Transverse colon (tissue), 4 donors: ENCODE results near the gene MPV17. TPM values are rescaled to one million over a fixed set of nuclear protein-coding genes. Genes with fewer than 3 reads are reported as not detected.

Experiments
- DNase-seq: peaks from one replicate; pipeline ENCODE4 v3.0.0-alpha.2; 2019
- H3K27ac ChIP-seq, 4 donors: fragments of 200-600 bp; sonication (generic); 2 replicates each; pipeline ENCODE4 v1.5.1; 2016 to 2018; ENCODE audit warnings: inconsistent platforms in 4 of 4
- H3K27me3 ChIP-seq: fragments of 200-600 bp; sonication (generic); 2 replicates; pipeline ENCODE4 v1.5.1; 2017; ENCODE audit warnings: inconsistent platforms
- H3K36me3 ChIP-seq, 4 donors: fragments of 200-600 bp; sonication (generic); 2 replicates each; pipeline ENCODE4 v1.5.1; 2017 to 2019; ENCODE audit warnings: inconsistent platforms in 4 of 4
- H3K4me1 ChIP-seq, 4 donors: fragments of 200-600 bp; sonication (generic); 2 replicates each; pipeline ENCODE4 v1.5.1; 2017 to 2020; ENCODE audit warnings: inconsistent platforms in 4 of 4
- H3K4me3 ChIP-seq, 4 donors: fragments of 200-600 bp; sonication (generic); 1 replicate in 1 of 4; 2 replicates in 3 of 4; pipeline versions ENCODE4 v1.5.1 to v1.6.1; 2017 to 2019; ENCODE audit warnings: inconsistent platforms in 4 of 4
- H3K9me3 ChIP-seq, 2 donors: fragments of 200-600 bp; sonication (generic); 2 replicates each; pipeline ENCODE4 v1.5.1; 2017 to 2019; ENCODE audit warnings: inconsistent platforms in 2 of 2
- CTCF ChIP-seq, 5 experiments: fragments of 200-600 bp in 3 of 5; fragments of 450-650 bp in 2 of 5; sonication (generic) in 3 of 5; IDR thresholded peaks; 1 replicate in 2 of 5; 2 replicates in 3 of 5; pipeline ENCODE4 v1.5.1; 2016 to 2017; ENCODE audit warnings: antibody characterized with exemption in 5 of 5, inconsistent platforms in 3 of 5, mild to moderate bottlenecking in 2 of 5, moderate library complexity in 1 of 5
- EP300 ChIP-seq: sonication (generic); formaldehyde crosslinking; IDR thresholded peaks from one replicate; pipeline ENCODE4 v1.6.1; 2017; ENCODE audit warnings: antibody characterized with exemption, low read depth
- POLR2A ChIP-seq: fragments of 450-650 bp; IDR thresholded peaks from one replicate; pipeline ENCODE4 v1.6.1; 2016; ENCODE audit warnings: antibody characterized with exemption, mild to moderate bottlenecking, moderate library complexity
- POLR2AphosphoS5 ChIP-seq, 3 donors: sonication (generic); formaldehyde crosslinking; IDR thresholded peaks; one replicate each; pipeline ENCODE4 v1.6.1; 2016; ENCODE audit warnings: antibody characterized with exemption in 3 of 3
- WGBS, 2 donors: methylation state at CpG; one replicate each; pipeline ENCODE4 v1.1.5; 2018; ENCODE audit warnings: low coverage in 1 of 2; 5-methylcytosine and 5-hydroxymethylcytosine counted together
- in situ Hi-C, 4 donors: fragments of 200-750 bp; cut with MboI; loops; one replicate each; pipeline versions ENCODE4 v1.15.0 to v1.15.1; 2017; ENCODE audit warnings: low sequenced_read_pairs in 3 of 4, low pct_ligation_motif_present in 1 of 4, low pct_unique_long_range_greater_than_20kb in 1 of 4
- intact Hi-C: fragments of 100-400 bp; cut with DNase I; formaldehyde crosslinking; loops from one replicate; pipeline ENCODE4 v1.15.1; 2023; ENCODE audit warnings: low total_unique reads
- total RNA-seq, 4 donors: library from RNA; depleted of rRNA; stranded (reverse); fragments of >200 nt; gene quantifications; one replicate each; pipeline ENCODE4 v1.1.0, GENCODE V29; 2016

Gene MPV17, protein sequence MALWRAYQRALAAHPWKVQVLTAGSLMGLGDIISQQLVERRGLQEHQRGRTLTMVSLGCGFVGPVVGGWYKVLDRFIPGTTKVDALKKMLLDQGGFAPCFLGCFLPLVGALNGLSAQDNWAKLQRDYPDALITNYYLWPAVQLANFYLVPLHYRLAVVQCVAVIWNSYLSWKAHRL
- 10 to 100 TPM; 34.4 to 53.8 (median 38.3) TPM for total RNA-seq

DNA sequence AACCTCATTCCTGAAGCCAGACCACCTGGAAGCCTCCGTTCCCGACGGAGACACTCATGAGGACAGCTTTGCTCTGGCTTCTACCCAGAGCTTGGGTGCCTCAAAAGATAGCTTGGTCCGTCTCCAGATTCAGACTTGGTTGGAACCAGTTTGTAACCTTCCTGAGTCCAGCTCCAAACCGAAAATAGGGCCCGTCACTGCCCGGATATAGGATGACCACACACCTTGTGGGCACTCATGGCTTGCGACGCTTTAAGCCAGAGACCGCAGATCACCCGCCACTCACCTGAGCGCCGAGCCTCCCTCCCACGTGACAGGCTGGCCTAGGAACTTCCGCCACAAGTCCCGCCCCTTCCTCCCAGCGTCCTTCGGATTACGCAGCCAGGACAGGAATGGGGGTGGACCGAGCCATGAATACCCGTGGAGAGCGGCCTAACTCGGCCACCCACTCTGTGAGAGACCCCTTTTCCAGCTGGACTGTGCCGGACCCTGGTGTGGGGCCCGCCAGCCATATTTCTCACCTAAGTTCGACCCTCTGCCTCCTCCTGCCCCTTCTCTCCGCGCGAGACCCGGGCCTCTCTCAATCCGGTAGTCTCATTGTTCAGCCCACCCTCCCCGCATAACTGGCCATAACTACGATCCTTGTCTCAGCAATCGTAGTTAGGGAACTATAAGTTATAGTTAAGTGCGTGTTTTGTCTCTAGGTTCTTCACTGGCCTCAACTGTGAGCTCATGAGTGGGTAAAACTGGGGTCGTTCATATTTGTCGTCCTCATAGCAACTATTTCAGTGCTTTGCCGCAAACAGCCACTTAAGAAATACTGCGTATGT lies at the start of gene MPV17:
TSS of gene MPV17 (minus strand) at position 332 of the 830 bp plus-strand sequence. CDS start 580 bp downstream, outside the sequence.
- TF ChIP-seq CTCF (IDR thresholded peaks at IDR 0.05) (no peak), POLR2AphosphoS5 (IDR thresholded peaks at IDR 0.05) (peak; percentile 79 to 93 (median 93)), POLR2A (peak; percentile 84)
- Histone ChIP-seq H3K4me1 (peaks cover 7 to 22% (median 18%) of the 10 kb centered on the region in 4 donors), H3K27me3 (no peaks in the 10 kb centered on the region), H3K4me3 (peak within 1 kb of the TSS; percentile 71 to 76 (median 73)), H3K36me3 (peaks cover 0 to 16% (median 5%) of the 10 kb centered on the region in 4 donors), H3K9me3 (no peaks in the 10 kb centered on the region), H3K27ac (peak within 1 kb of the TSS; percentile 90 to 94 (median 92))
- in situ Hi-C loops: no loop called here
- WGBS, 2 donors: 0% methylated on average over 3 to 28 of the region's 39 CpGs
- peak; percentile 94 for DNase-seq
- intact Hi-C loops: no loop called here

GRCh38 chr2:27370816-27371620 lies 48.1 kb upstream of the MPV17 start:
- 2% methylated on average over 30 of the region's 46 CpGs; no CpG with 5 or more reads in 1 of the 2 donors for WGBS, 2 donors
- H3K27ac ChIP-seq: peak overlapping the region; percentile 92 to 96 (median 94)
- H3K9me3 ChIP-seq: no peaks in the 10 kb centered on the region
- peak; percentile 54 for DNase-seq
- peaks cover 22 to 37% (median 26%) of the 10 kb centered on the region in 4 donors for H3K4me1 ChIP-seq
- intact Hi-C loops: no loop called here
- H3K36me3 ChIP-seq: peaks cover 0 to 48% (median 24%) of the 10 kb centered on the region in 4 donors
- peak overlapping the region; percentile 82 to 95 (median 92) for H3K4me3 ChIP-seq
- in situ Hi-C loops: no loop called here
- no peaks in the 10 kb centered on the region for H3K27me3 ChIP-seq
- TF ChIP-seq CTCF (IDR thresholded peaks at IDR 0.05) (no peak), EP300 (no peak), POLR2A (peak; percentile 66), POLR2AphosphoS5 (IDR thresholded peaks at IDR 0.05) (peak; percentile 43 to 60 (median 54))

DNA sequence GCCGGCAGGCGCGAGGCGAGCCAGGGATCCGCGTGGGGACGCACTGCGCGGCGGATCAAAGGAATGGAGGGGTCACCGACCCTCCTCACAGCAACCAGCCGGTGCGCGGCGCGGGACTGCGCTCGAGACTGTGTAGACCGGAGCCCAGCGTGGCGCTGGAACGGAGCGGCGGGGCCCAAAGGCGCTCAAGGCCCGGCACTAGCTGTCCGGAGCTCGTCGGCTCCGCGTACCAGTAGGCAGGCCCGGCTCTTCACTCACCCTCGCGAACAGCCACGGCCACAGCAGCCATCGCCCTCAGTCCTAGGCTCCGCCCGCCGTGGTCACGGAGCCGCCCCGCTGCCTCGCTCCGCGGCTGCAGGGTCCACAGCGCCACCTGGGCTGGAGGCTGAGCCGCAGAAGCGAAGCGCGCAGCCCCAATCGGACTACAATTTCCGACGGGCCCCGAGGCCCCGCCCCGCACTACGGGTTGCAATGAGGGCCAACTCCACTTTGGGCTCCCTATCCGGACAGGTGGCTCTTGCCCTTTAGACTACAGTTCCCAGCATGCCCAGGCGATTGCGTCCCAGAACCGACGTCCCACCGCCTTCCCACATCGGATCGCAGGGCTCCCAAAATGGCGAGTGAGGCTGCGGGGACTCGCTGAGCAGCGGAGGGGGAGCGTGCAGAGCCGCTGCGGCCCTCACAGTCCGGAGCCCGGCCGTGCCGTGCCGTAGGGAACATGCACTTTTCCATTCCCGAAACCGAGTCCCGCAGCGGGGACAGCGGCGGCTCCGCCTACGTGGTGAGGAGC lies 47.3 kb upstream of the MPV17 start, which contains the start of the genes EIF2B4 and SNX17:
TSS of gene EIF2B4 (minus strand) at position 313 of the 790 bp plus-strand sequence. CDS start at position 289, 24 bp downstream.
TSS of gene SNX17 (plus strand) at position 591 of the 790 bp plus-strand sequence. CDS start at position 719, 128 bp downstream.
- peaks cover 0 to 48% (median 24%) of the 10 kb centered on the region in 4 donors for H3K36me3 ChIP-seq
- H3K27ac ChIP-seq: peak within 1 kb of the TSS; percentile 92 to 96 (median 94)
- peak; percentile 100 for DNase-seq
- TF ChIP-seq POLR2A: peak; percentile 78
- peak; percentile 90 to 93 (median 92) for TF ChIP-seq POLR2AphosphoS5 (IDR thresholded peaks at IDR 0.05)
- peak; percentile 43 to 80 (median 59) for TF ChIP-seq CTCF (IDR thresholded peaks at IDR 0.05)
- no peak for TF ChIP-seq EP300
- H3K27me3 ChIP-seq: no peaks in the 10 kb centered on the region
- WGBS, 2 donors: 0% methylated on average over 41 of the region's 85 CpGs; no CpG with 5 or more reads in 1 of the 2 donors
- no peaks in the 10 kb centered on the region for H3K9me3 ChIP-seq
- intact Hi-C loops (no loop called here), in situ Hi-C loops (no loop called here)
- peaks cover 22 to 37% (median 26%) of the 10 kb centered on the region in 4 donors for H3K4me1 ChIP-seq
- peak within 1 kb of the TSS; percentile 82 to 95 (median 92) for H3K4me3 ChIP-seq
